OCI-LY3 (cell line): Measurements from ENCODE around the gene CTNNA3.

Source experiments
- H2AFZ ChIP-seq: fragments of 200-600, 300-600 bp; shearing (Covaris generic); 2 replicates; pipeline ENCODE4 v1.6.0; 2014; ENCODE audit warnings: antibody characterized with exemption, low read depth, low read length
- H3K27ac ChIP-seq: fragments of 200-600, 300-600 bp; sonication (generic); 2 replicates; pipeline ENCODE4 v1.5.1; 2014; ENCODE audit warnings: mild to moderate bottlenecking, low read length, moderate library complexity, mixed read lengths
- H3K27me3 ChIP-seq: fragments of 200-600, 300-600 bp; sonication (generic); 2 replicates; pipeline ENCODE4 v1.6.1; 2014; ENCODE audit warnings: low read depth, low read length, mixed read lengths
- H3K36me3 ChIP-seq: fragments of 200-600, 300-600 bp; sonication (generic); replicated peaks from 2 replicates; pipeline ENCODE3; 2014; ENCODE audit warnings: low read depth, low read length, mixed read lengths
- H3K4me1 ChIP-seq: fragments of 300-600, 200-600 bp; sonication (generic); 2 replicates; pipeline ENCODE4 v1.6.1; 2014; ENCODE audit warnings: low read length, mixed read lengths
- H3K4me2 ChIP-seq: fragments of 200-600, 300-600 bp; sonication (generic); 2 replicates; pipeline ENCODE4 v1.6.1; 2014; ENCODE audit warnings: low read length, mixed read lengths
- H3K4me3 ChIP-seq: fragments of 300-600, 200-600 bp; sonication (generic); 2 replicates; pipeline ENCODE4 v1.5.1; 2014; ENCODE audit warnings: antibody characterized with exemption, mild to moderate bottlenecking, low read length, moderate library complexity
- H3K79me2 ChIP-seq: fragments of 300-600, 200-600 bp; shearing (Covaris generic); 2 replicates; pipeline ENCODE4 v1.6.1; 2014; ENCODE audit warnings: mild to moderate bottlenecking, low read length, mixed read lengths
- H3K9ac ChIP-seq: fragments of 300-600, 200-600 bp; shearing (Covaris generic); 2 replicates; pipeline ENCODE4 v1.6.0; 2014; ENCODE audit warnings: mild to moderate bottlenecking, low read length, moderate library complexity
- H3K9me3 ChIP-seq: fragments of 200-600, 300-600 bp; shearing (Covaris generic); 2 replicates; pipeline ENCODE4 v1.6.1; 2014; ENCODE audit warnings: low read length, mixed read lengths; ENCODE audit not compliant: insufficient read depth
- H4K20me1 ChIP-seq: fragments of 200-600, 300-600 bp; sonication (generic); 2 replicates; pipeline ENCODE4 v1.6.1; 2016; ENCODE audit warnings: low read length, mixed read lengths; ENCODE audit not compliant: insufficient read depth
- CTCF ChIP-seq: fragments of 200-600, 300-600 bp; sonication (generic); IDR thresholded peaks from 2 replicates; pipeline ENCODE4 v1.5.1; 2014; ENCODE audit warnings: antibody characterized with exemption, low read length, low read depth
- EZH2phosphoT487 ChIP-seq: fragments of 200-600 bp; shearing (Covaris generic); IDR thresholded peaks from 2 replicates; pipeline ENCODE4 v1.6.1; 2018; ENCODE audit warnings: antibody characterized with exemption, mixed run types, low read depth

CTNNA3 gene

GRCh38 chr10:67173787-67174186 lies 522.2 kb downstream of the CTNNA3 start:
- Histone ChIP-seq H3K27me3 (no peaks in the 10 kb centered on the region), H3K9ac (no peak overlapping the region), H3K4me3 (no peak overlapping the region), H3K9me3 (no peaks in the 10 kb centered on the region), H2AFZ (no peak overlapping the region), H3K79me2 (no peaks in the 10 kb centered on the region), H3K27ac (no peak overlapping the region), H3K4me2 (no peak overlapping the region), H4K20me1 (no peaks in the 10 kb centered on the region), H3K36me3 (no peaks in the 10 kb centered on the region), H3K4me1 (no peaks in the 10 kb centered on the region)
- TF ChIP-seq CTCF, result no peak
- no peak for TF ChIP-seq EZH2phosphoT487

GRCh38 chr10:67171970-67172369 lies 524.0 kb downstream of the CTNNA3 start:
- no peak overlapping the region for H3K4me2 ChIP-seq
- no peak overlapping the region for H3K4me3 ChIP-seq
- TF ChIP-seq CTCF (no peak), EZH2phosphoT487 (no peak)
- no peak overlapping the region for H2AFZ ChIP-seq
- no peaks in the 10 kb centered on the region for H3K9me3 ChIP-seq
- no peaks in the 10 kb centered on the region for H3K27me3 ChIP-seq
- H3K27ac ChIP-seq, result no peak overlapping the region
- no peak overlapping the region for H3K9ac ChIP-seq
- no peaks in the 10 kb centered on the region for H3K4me1 ChIP-seq
- no peaks in the 10 kb centered on the region for H4K20me1 ChIP-seq
- H3K79me2 ChIP-seq, result no peaks in the 10 kb centered on the region
- H3K36me3 ChIP-seq, result no peaks in the 10 kb centered on the region

- no peaks in the 10 kb centered on the region for H3K36me3 ChIP-seq
These were observed 539.8 kb downstream of the CTNNA3 start for GRCh38 chr10:67156239-67156638.

GRCh38 chr10:67151471-67151870 lies 544.5 kb downstream of the CTNNA3 start:
- no peaks in the 10 kb centered on the region for H4K20me1 ChIP-seq
- no peak overlapping the region for H2AFZ ChIP-seq
- TF ChIP-seq EZH2phosphoT487 (no peak), CTCF (no peak)
- no peak overlapping the region for H3K4me2 ChIP-seq
- no peaks in the 10 kb centered on the region for H3K36me3 ChIP-seq
- H3K9me3 ChIP-seq, result no peaks in the 10 kb centered on the region
- H3K4me3 ChIP-seq, result no peak overlapping the region
- no peaks in the 10 kb centered on the region for H3K27me3 ChIP-seq
- no peak overlapping the region for H3K9ac ChIP-seq
- H3K27ac ChIP-seq, result no peak overlapping the region
- H3K4me1 ChIP-seq, result no peaks in the 10 kb centered on the region
- no peaks in the 10 kb centered on the region for H3K79me2 ChIP-seq

More at GRCh38 chr10:67156239-67156638, 539.8 kb downstream of the CTNNA3 start:
- no peaks in the 10 kb centered on the region for H3K4me1 ChIP-seq
- no peaks in the 10 kb centered on the region for H3K9me3 ChIP-seq
- no peak overlapping the region for H3K4me3 ChIP-seq
- H3K9ac ChIP-seq, result no peak overlapping the region
- H3K79me2 ChIP-seq, result no peaks in the 10 kb centered on the region
- no peak overlapping the region for H3K4me2 ChIP-seq
- no peak overlapping the region for H3K27ac ChIP-seq
- no peaks in the 10 kb centered on the region for H3K27me3 ChIP-seq
- no peaks in the 10 kb centered on the region for H4K20me1 ChIP-seq
- TF ChIP-seq CTCF, result no peak
- no peak overlapping the region for H2AFZ ChIP-seq
